ENCODE measurements around the gene C2CD2L.
"Not testable (repeated sequence)": the region's sequence is repeated elsewhere in the genome, so short reads cannot be mapped to it uniquely, and the experiment has no call there.

The C2CD2L gene

DNA sequence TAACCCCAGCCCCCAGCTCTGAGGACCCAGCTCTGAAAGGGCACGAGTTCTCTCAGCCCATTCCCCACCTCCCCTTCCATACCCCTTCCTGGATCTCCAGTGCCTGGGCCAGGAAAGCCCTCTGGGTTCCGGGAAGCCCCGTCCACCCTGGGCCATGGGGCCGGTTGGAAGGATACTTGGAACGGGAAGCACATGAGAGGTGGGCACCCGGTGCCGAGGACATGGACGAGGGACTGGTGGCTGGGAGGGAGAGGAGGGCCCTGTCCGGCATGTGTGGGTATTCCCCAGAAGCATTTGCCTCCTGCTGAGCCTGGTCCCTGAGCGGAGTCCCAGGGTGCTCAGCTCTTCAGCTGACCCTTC, 9.1 kb downstream of the C2CD2L start:
- no peak for DNase-seq

DNA sequence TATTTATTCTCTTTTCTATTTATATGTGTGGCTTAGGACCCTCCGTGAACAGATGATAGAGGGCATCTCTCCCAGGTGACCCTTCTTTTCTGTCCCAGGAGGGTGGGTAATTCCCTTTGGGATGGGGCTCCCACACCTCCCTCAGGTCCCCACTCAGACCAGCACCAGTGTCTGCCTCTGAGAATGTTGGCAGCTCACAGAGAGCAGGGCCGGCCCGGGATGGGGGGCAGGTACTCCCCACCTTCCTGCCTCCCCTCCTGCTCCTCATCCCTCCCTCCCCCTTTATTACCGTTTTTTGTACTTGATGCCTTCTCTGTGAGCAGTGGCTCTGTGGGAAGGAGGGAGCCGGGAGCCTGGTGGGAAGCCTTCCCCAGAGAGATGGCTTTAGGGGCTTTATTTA, 9.5 kb downstream of the C2CD2L start:
- no peak for DNase-seq

DNA sequence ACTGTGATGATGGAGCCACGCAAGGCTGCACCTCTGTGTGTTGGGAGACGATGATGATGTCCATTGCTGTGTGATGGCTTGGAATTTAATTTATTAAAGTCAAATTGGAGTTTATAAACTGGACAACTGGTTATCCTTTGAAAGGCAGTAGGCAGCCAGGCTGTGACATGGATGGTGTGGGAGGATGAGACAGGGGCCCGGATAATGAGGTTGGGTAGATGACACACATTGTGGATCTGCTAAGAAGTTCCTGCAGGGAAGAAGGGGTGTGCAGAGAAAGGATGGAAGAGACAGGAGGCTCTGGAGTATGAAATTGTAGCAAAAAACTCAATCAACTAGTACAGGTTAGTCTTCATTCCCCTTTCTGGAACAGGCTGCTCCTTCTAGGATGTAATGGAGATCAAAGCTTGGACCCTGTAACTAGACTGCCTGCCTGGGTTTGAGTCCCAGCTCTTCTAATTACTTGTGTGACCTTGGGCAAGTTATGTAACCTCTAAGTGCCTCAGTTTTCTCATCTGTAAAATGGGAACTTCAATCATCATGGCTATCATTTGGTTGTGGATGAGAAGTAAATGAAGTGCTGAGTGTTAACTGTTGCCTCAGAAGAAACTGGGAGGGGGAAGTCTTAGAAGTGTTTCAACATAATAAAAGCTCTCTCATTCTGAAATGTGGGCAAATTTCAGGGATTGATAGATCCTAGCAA, 10.0 kb downstream of the C2CD2L start:
- no peak for DNase-seq

DNA sequence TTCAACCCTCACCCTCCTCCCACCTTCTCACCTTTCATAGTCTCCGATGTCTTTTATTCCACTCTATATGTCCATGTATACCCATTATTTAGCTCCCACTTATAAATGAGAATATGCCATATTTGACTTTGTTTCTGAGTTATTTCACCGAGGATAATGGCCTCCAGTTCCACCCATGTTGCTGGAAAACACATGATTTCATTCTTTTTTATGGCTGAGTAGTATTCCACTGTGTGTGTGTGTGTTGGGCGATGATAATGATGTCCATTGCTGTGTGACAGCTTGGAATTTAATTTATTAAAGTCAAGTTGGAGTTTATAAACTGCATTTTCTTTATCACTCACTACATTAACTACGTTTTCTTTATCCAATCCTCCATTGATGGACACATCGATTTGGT, 11.1 kb downstream of the C2CD2L start:
- no peak for DNase-seq

DNA sequence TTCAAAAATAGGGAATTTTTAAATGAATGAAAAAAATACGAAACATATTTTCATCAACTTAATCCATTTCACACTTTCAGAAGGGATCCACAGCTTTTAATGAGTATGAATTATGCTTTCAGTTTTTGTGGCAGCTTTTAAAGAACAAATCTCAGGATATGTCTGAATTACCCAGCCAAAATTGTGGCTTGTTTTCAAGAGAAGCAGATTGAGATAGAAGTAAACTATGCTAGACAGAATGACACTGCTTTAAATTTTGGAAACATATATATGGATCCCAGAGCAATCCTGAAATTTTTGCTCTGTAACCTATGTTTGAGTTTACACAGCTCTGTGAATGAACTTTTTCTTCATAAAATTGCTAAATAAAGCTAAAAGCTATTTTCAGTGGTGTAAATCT, 11.8 kb downstream of the C2CD2L start:
- DNase-seq: no peak

DNA sequence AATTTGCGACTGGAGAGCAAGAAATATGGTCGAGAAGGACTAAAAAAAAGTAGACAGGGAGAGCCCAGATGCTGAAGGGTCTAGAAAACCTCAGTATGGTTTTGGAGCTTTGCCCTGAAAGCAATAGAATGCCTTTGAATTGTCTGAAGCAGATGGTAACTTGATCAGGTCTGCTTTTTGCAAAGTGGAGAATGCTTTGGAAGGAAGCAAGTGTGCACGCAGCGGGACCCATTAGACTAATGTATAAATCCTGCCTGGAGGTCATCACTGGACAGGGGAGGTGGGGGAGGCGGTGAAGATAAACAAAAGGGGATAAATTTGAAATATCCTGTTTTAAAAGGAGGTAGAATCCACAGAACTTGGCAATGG, 13.5 kb downstream of the C2CD2L start:
- DNase-seq: no peak

DNA sequence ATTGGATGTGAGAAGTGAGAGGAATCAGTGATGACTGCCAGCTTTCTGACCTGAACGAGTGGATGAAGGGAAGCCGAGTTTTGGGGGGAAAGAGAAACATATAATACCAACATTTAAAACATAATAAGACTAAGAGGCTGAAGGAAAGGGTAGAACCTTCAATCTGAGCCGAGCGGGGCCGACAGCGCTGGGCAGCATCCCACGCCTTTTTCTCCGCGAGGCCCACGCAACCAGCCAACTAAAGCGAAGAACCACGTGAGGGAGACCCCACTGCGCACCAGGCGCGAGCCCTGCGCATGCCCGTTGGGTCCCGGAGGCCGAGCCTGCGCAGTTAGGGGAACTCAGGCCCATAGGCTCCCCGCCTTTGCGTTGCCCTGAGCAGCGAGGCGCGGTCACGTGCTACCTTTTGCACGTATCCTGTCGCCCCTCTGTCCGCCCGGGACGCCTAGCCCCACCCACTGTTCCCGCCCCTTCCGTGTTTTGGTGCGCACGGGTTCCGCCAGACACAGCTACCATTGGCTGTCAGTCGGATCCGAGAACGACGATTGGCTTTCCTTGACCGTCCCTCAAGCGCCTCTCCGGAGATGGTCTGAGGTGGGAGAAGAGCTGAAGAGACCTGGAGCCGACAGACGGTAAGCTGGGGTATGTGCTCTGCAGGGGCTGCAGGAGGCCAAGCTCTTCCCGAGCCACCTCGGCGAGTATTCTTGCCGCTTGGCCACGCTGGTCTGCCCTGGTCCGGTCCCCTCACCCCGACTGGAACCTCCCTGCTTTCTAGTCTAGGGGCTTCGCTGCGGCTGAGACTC, 14.1 kb downstream of the C2CD2L start, which contains the start of gene HINFP:
Gene HINFP (plus strand): TSS at position 573 of the 803 bp plus-strand sequence. CDS start 5,365 bp downstream, outside the sequence.
- DNase-seq: peak; percentile 96 to 99

DNA sequence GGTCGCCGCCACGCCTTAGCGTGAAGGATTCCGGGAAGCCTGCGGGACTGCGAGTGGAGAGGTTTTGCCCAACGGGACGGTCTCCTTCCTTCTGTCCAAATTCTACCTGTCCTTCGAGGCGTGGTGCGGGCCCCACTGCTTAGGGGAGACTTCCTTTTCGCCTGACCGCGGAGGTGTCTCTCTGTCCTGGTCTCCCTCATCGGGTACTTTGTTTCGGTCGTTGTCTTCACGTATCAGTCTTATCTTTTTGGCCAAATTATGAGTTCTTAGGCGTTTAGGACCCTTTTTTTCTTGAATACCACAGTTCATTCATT, 14.6 kb downstream of the C2CD2L start:
- no peak for DNase-seq

DNA sequence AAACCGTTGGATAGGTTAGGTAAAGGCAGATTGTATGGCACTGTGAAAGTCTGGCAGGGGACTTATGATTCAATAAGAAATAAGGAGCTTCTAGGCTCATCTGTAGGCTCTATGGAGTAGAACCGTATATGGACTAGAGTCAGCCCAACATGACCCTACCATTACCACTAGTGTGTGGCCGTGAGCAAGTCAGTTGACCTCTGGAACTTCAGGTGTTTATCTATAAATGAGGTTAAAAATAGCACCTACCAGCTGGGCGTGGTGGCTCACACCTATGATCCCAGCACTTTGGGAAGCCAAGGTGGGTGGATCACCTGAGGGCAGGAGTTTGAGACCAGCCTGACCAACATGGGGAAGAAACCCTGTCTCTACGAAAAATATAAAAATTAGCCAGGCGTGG, 18.7 kb downstream of the C2CD2L start:
- no peak for DNase-seq

DNA sequence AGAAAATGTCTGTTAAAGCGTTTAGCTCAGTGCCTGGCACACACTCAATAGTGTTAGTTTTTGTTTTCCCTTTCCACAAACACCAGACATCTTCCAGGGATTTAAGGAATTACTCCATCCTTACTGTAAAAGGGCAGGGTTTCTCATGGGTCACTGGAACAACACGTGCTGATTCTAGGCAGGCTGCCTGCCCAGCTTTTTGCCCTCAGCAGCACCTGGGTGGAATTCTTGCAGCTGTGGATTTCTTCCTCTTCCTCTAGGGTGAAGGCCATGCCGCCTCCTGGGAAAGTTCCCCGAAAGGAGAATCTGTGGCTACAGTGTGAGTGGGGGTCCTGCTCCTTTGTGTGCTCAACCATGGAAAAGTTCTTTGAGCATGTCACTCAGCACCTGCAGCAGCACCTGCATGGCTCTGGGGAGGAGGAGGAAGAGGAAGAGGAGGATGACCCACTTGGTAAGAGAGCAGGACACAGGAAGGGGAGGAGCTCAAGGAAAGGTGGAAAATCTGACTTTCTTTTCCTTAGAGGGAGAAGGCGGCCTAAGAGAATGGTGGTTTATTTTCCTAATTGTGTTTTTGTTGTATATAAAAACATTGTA, 19.6 kb downstream of the C2CD2L start:
- no peak for DNase-seq

DNA sequence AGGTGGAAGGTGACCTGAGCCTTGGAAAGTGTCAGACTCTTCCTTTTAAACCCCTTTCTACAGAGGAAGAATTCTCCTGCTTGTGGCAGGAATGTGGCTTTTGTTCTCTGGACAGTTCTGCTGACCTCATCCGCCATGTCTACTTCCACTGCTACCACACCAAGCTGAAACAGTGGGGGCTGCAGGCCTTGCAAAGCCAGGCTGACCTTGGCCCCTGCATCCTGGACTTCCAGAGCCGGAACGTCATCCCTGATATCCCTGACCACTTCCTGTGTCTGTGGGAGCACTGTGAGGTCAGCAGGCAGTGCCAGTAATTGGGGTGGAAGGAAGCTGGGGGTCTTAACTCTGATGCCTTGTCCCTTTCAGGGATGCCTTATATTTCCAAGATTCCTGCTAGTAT, 23.5 kb downstream of the C2CD2L start:
- DNase-seq: no peak

DNA sequence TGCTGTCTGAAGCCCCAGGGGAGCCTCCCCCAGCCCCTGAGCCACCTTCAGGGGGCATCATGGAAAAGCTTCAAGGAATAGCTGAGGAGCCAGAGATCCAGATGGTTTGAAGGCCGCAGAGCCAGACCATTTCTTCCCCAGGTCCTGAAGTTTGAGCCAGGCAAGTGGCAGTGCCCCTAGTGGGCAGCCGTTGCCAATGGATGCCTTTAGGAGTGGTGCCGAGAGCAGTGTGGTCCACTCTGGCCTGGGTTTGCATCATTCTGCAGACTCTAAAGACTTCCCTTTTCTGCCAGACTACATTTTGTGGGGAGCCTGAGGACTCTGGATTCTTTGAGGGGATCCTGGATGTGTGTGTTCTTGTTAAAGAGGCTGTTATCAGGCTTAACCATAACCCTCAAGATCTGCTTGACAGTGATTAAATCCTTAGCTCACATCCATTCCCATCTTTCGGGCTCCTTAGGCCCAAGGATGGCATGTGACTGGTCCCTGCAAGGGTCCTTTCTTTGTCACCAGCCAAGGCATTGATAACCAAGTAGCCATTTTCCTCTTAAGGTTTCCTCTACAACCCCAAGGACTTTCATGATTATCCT, 27.3 kb downstream of the C2CD2L start:
- no peak for DNase-seq

DNA sequence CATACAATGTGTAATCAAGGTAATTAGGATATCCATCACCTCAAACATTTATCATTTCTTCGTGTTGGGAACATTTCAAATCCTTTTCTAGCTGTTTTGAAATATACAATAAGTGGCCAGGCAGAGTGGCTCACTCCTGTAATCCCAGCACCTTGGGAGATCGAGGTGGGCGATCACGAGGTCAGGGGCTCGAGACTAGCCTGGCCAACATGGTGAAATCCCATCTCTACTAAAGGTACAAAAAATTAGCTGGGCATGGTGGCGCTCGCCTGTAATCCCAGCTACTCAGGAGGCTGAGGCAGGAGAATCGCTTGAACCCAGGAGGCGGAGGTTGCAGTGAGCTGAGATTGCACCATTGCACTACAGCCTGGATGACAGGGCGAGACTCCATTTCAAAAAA, 32.1 kb downstream of the C2CD2L start:
- not testable (repeated sequence) for DNase-seq

DNA sequence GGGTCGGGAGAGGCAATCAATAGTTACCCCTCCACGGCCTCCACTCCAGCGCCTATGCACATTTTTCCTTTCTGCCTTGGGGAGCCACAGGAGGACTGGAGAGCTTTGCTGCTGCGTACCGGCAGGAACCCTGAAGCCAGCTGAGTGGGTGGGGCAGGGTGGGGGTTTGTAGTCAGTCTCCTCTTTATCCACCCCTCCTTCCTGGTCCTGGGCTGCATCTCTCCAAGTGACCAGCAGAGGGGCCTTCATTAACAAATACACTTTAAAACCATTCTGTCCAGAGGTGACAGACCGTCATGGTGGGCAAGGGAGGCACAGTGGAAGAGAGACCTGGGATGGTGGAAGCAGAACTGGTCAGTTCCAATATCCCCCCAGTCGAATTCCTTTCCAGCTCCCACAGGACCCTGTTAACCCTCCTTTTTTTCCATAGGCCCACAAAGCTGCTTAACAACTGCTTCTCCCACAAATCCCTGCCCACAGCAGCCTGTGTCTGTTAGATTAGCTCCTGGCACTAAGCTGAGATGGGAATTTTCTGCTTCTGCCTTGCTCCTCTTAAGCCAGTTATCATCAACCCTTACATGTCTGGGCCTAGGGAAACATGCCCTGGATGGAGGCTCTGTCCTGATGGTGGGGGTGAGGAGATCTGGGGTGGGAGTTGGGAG, 37.8 kb downstream of the C2CD2L start:
- peak in 1 of 2 experiments; percentile 12 for DNase-seq

DNA sequence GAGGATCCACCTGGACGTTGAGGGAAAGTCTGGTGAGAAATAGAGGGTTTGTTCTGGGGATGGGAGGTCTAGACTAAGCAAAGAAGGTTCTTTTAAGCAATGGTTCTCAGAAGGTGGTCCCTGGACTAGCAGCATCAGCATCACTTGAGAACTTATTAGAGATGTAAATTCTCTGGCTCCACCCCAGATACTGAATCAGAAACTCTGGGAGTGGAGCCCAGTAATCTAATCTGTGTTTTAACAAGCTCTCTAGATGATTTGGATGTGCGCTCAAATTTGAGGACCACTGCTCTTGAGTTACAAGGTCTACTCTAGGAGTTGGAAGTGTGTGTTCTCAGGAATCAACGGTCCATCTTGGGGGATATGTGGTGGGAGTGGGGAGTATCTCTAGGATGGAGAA, 38.4 kb downstream of the C2CD2L start:
- no peak for DNase-seq

DNA sequence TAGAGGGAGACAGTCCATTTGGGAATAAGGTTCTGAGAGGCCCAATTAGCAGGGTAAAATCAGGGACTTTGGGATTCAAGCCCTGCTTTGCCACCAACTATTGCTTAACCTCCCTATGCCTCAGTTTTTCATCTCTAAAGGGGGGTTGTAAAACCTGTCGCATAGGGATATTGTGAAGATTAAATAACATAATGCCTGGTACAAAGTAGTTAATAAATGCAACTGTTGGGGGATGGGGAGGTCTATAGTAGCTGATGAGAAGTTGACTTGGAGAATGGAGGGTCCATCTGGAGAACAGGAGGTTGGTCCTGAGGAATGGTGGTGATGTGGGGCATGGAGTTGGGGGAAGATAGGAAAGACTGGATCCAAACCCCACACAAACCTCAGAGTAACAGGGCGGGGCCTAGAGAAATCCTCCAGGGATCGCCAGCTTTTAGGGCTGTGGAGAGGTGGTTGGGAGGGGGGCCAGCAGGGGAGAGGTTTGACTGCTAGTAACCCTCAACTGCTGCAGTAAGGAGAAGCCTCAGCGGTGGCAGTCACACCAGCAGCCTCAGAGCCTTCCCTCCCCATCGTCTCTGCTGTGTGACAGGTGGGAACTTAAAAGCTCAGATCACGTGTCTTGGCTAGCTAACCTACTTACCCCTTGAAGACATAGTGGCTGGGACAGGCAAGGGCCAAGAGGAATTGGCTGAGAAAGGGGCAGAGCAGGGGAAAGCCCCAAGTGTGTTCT, 40.6 kb downstream of the C2CD2L start:
- peak; percentile 33 to 56 for DNase-seq

DNA sequence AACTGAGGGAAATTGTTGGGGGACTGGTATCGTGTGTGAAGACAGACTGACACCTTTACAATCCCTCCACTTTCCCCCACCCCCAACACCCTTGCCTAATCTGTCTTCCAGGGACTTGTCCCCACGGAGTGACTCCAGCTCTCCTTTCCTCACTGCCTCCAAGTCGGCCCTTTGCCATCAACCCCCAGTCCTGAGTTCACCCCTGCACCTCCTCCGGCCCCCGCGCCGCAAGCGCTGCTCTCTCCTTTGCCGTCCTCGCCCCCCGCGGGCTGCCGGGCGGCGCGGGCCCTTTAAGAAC, 41.5 kb downstream of the C2CD2L start:
- no peak for DNase-seq

DNA sequence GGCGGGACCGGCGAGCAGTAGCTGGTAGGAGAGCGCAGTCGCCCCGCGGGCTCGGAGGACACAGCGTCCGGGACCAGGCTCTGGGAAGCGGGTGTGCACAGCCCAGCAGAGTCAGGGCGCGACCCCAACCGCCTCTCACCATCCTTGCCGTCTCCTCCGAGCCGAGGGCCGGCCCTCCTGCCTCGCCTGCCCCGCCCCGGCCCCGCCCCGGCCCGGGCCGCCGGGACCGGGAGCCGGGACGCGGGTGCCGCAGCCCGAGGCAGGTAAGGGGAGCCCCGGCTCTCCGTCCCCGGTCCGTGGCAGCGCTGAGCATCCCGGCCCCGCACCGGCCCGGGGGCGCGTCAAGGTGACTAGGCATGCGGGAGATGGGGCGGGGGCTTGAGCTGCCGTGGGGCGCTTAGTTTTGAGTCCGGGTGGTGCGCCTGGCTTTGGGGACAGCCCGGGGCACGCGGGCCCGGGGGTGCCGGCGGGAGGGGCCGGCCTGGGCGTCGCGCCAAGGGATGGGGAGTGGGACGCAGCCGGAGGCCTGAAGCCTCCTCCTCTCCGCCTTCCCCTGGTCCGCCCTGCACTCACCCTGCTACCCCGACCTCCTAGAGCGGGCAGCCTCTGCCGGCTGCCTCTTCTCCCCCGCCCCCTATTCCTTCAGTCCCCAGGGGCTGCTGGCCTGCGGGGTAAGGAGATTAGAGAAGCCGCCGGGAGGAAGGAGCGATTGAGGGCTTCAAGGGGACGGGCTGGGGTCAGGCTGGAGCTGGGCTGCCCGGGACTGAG, 42.1 kb downstream of the C2CD2L start, which contains the start of gene ABCG4:
Gene ABCG4 (plus strand): TSS at position 35 of the 768 bp plus-strand sequence. CDS start 914 bp downstream, outside the sequence.
- no peak for DNase-seq

DNA sequence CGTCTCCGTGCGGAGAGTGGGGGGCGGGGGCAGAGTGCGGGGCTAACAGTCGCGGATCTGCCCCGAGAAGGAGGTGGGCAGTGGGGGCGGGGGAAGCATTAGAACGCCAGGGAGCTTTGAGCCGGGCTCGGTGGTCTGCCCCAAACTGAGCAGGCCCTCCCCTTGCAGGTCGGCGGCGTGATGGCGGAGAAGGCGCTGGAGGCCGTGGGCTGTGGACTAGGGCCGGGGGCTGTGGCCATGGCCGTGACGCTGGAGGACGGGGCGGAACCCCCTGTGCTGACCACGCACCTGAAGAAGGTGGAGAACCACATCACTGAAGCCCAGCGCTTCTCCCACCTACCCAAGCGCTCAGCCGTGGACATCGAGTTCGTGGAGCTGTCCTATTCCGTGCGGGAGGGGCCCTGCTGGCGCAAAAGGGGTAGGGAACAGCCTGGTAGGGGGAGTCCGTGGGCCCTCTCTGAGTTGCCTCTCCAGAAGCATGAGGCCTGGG, 42.7 kb downstream of the C2CD2L start:
- no peak for DNase-seq

DNA sequence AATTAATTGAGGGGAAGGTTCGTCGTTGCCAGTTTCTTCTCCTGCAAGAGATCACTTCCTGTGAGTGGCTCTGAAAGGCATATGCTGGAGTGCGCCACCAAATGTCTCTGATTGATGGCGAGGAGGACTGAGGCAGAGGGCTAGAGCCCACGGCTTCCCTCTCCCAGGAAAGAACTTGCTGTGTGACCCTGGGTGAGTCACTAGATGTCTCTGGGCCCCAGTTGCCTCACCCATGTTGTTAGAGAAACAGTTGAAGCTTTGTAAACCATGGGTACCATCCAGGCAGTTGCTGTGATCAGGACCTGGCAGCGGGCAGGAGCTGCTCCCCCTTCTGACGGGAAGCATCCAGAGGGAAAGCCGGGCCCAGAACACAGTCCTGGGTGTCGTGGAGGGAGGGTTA, 44.9 kb downstream of the C2CD2L start:
- DNase-seq: no peak

DNA sequence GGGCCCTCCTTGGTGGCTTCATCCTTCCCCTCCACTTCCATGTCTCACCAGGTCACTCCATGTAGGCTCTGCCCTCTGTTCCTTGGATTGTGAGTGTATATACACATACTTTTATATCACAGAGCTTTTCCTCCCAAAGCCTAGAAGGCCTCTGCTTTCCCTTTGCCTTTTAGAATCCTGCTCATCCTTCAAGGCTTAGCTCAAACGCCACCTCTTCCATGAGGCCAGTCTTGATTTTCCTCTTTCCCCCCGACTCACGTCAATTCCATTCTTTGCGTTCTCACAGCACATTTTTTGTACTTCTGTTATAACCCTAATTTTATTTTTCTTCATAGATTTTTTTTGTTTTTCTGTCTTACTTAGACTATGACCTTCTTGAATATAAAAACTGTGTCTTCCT, 45.5 kb downstream of the C2CD2L start:
- DNase-seq: no peak

Measured in cerebellar nuclear complex (tissue), 1 donor.